Measurements from ENCODE around the gene ADAM11. TPM values are rescaled to one million over a fixed set of nuclear protein-coding genes. Genes with fewer than 3 reads are reported as not detected.
"Not testable (repeated sequence)": the region's sequence is repeated elsewhere in the genome, so short reads cannot be mapped to it uniquely, and the experiment has no call there.

Gene ADAM11
- total and polyA plus RNA-seq, 2 donors from 2014 or later = 0.24 to 0.28 TPM

DNA sequence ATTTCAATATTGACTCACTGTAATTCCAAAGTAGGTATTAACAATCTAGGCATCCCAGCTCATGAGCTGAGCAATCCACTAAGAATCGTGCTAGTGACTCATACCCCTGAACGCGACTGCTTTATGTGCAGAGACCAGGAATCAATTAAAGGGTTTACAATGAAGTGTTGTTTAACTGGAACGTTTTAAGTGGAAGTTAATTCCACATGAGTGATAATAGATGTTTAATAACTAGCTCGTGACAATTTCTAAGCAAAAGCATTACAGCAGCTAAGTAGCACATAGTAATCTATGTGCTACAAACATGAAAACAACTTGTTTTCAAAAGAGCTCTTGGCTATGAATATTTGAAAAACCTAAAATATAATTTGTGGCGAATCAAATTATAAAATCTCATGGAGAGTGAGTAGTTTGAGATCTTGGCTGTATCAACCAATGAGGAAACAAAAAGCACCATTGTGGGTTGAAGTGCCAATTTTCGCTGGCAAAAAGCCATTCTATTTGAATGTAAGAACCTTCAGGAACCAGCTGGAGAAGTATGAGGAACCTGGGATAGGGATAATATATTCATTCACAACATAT, 61.9 kb downstream of the ADAM11 start:
- H3K9ac ChIP-seq (ENCODE audit: low read length in 3 of 3) = no peak overlapping the region
- TF ChIP-seq CTCF (IDR thresholded peaks at IDR 0.05; ENCODE audit: borderline replicate concordance, extremely low read depth, insufficient read depth) = no peak
- H3K4me1 ChIP-seq (ENCODE audit: control insufficient read depth in 2 of 3, insufficient read depth in 2 of 3, low read depth in 1 of 3, low read length in 3 of 3) = no peaks in the 10 kb centered on the region
- H3K4me3 ChIP-seq (ENCODE audit: low read length in 3 of 3) = no peak overlapping the region
- H3K27ac ChIP-seq (ENCODE audit: low read depth in 2 of 2, low read length in 2 of 2) = no peak overlapping the region
- H3K9me3 ChIP-seq (ENCODE audit: control insufficient read depth in 2 of 3, insufficient read depth in 1 of 3, low read length in 3 of 3) = no peaks in the 10 kb centered on the region
- FAIRE-seq = no peak
- H3K27me3 ChIP-seq (ENCODE audit: control insufficient read depth, insufficient read depth, low read length) = no peaks in the 10 kb centered on the region
- intact Hi-C loops (cut with DNase I) = no loop called here
- peak in 2 of 5 donors; percentile 15 to 25 for DNase-seq
- no peaks in the 10 kb centered on the region for H3K36me3 ChIP-seq (ENCODE audit: control insufficient read depth in 2 of 3, insufficient read depth in 3 of 3, low read length in 3 of 3)

- not testable (repeated sequence) for FAIRE-seq; H3K27me3 ChIP-seq (ENCODE audit: control insufficient read depth, insufficient read depth, low read length)
Measured at GRCh38 chr17:44825236-44825635, 66.4 kb downstream of the ADAM11 start.

DNA sequence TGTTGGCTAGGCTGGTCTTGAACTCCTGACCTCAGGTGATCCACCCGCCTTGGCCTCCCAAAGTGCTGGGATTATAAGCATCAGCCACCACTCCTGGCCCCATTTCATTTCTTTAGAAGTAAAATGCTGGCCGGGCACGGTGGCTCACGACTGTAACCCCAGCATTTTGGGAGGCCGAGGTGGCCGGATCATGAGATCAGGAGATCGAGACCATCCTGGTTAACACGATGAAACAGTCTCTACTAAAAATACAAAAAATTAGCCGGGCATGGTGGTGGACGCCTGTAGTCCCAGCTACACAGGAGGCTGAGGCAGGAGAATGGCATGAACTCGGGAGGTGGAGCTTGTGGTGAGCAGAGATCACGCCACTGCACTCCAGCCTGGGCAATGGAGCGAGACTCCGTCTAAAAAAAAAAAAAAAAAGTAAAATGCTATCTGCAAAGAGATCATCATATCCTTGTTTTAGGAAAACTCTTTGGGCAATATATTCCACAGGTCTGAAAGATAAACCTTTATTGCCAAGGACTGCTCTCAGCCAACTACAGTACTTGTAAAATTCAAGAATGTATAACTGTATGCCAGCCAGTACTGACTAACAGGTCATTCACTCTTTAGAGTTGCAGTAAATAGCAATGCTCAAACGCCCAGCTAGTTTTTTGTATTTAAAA, 67.5 kb downstream of the ADAM11 start:
- no peak for FAIRE-seq
- DNase-seq = no peak
- TF ChIP-seq CTCF (IDR thresholded peaks at IDR 0.05; ENCODE audit: borderline replicate concordance, extremely low read depth, insufficient read depth) = no peak
- no peaks in the 10 kb centered on the region for H3K4me1 ChIP-seq (ENCODE audit: control insufficient read depth in 2 of 3, insufficient read depth in 2 of 3, low read depth in 1 of 3, low read length in 3 of 3)
- no peaks in the 10 kb centered on the region for H3K9me3 ChIP-seq (ENCODE audit: control insufficient read depth in 2 of 3, insufficient read depth in 1 of 3, low read length in 3 of 3)
- H3K36me3 ChIP-seq (ENCODE audit: control insufficient read depth in 2 of 3, insufficient read depth in 3 of 3, low read length in 3 of 3) = no peaks in the 10 kb centered on the region
- intact Hi-C loops (cut with DNase I) = no loop called here
- H3K9ac ChIP-seq (ENCODE audit: low read length in 3 of 3) = no peak overlapping the region
- no peak overlapping the region for H3K4me3 ChIP-seq (ENCODE audit: low read length in 3 of 3)
- no peak overlapping the region for H3K27ac ChIP-seq (ENCODE audit: low read depth in 2 of 2, low read length in 2 of 2)
- no peaks in the 10 kb centered on the region for H3K27me3 ChIP-seq (ENCODE audit: control insufficient read depth, insufficient read depth, low read length)

More at GRCh38 chr17:44825236-44825635, 66.4 kb downstream of the ADAM11 start:
- H3K36me3 ChIP-seq (ENCODE audit: control insufficient read depth in 2 of 3, insufficient read depth in 3 of 3, low read length in 3 of 3); intact Hi-C loops (cut with DNase I); H3K4me3 ChIP-seq (ENCODE audit: low read length in 3 of 3); H3K4me1 ChIP-seq (ENCODE audit: control insufficient read depth in 2 of 3, insufficient read depth in 2 of 3, low read depth in 1 of 3, low read length in 3 of 3); DNase-seq; H3K27ac ChIP-seq (ENCODE audit: low read depth in 2 of 2, low read length in 2 of 2); H3K9me3 ChIP-seq (ENCODE audit: control insufficient read depth in 2 of 3, insufficient read depth in 1 of 3, low read length in 3 of 3); H3K9ac ChIP-seq (ENCODE audit: low read length in 3 of 3): not testable (repeated sequence)

- Histone ChIP-seq H3K36me3 (ENCODE audit: control insufficient read depth in 2 of 3, insufficient read depth in 3 of 3, low read length in 3 of 3) (no peaks in the 10 kb centered on the region), H3K4me3 (ENCODE audit: low read length in 3 of 3) (no peak overlapping the region), H3K4me1 (ENCODE audit: control insufficient read depth in 2 of 3, insufficient read depth in 2 of 3, low read depth in 1 of 3, low read length in 3 of 3) (no peaks in the 10 kb centered on the region), H3K9ac (ENCODE audit: low read length in 3 of 3) (no peak overlapping the region), H3K27me3 (ENCODE audit: control insufficient read depth, insufficient read depth, low read length) (no peaks in the 10 kb centered on the region), H3K9me3 (ENCODE audit: control insufficient read depth in 2 of 3, insufficient read depth in 1 of 3, low read length in 3 of 3) (no peaks in the 10 kb centered on the region), H3K27ac (ENCODE audit: low read depth in 2 of 2, low read length in 2 of 2) (no peak overlapping the region)
- DNase-seq (no peak), FAIRE-seq (no peak)
- TF ChIP-seq CTCF (IDR thresholded peaks at IDR 0.05; ENCODE audit: borderline replicate concordance, extremely low read depth, insufficient read depth) = no peak
- intact Hi-C loops (cut with DNase I) = no loop called here
Measured at GRCh38 chr17:44827863-44828262, 69.1 kb downstream of the ADAM11 start.

All from kidney (tissue), 14 donors.